Epithelial cell of umbilical artery (primary cell): Measurements from ENCODE around the gene CD300LF. TPM values are rescaled to one million over a fixed set of nuclear protein-coding genes. Genes with fewer than 3 reads are reported as not detected.

Experiments
- total RNA-seq: library from RNA; depleted of rRNA; stranded (reverse); fragments of >200 nt; gene quantifications from 2 replicates; pipeline ENCODE4 v1.2.3, GENCODE V29; 2014

Gene CD300LF
- not detected in 2 replicates for total RNA-seq

GRCh38 chr17:74712756-74713155 lies at the start of gene CD300LF:
TSS of gene CD300LF (minus strand) at chr17:74712923. CDS start at chr17:74712866, 57 bp downstream.

DNA sequence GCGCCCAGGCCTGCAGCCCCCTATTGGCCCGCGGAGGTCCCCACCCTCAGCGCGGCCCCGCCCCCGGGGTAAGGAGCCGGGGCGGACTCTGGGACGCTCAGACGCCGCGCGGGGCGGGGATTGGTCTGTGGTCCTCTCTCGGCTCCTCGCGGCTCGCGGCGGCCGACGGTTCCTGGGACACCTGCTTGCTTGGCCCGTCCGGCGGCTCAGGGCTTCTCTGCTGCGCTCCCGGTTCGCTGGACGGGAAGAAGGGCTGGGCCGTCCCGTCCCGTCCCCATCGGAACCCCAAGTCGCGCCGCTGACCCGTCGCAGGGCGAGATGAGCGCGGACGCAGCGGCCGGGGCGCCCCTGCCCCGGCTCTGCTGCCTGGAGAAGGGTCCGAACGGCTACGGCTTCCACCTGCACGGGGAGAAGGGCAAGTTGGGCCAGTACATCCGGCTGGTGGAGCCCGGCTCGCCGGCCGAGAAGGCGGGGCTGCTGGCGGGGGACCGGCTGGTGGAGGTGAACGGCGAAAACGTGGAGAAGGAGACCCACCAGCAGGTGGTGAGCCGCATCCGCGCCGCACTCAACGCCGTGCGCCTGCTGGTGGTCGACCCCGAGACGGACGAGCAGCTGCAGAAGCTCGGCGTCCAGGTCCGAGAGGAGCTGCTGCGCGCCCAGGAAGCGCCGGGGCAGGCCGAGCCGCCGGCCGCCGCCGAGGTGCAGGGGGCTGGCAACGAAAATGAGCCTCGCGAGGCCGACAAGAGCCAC lies 36.0 kb upstream of the CD300LF start, which contains the start of gene NHERF1:
NHERF1 (plus strand) TSS at position 100 of the 750 bp plus-strand sequence; CDS start at position 319, 219 bp downstream.

DNA sequence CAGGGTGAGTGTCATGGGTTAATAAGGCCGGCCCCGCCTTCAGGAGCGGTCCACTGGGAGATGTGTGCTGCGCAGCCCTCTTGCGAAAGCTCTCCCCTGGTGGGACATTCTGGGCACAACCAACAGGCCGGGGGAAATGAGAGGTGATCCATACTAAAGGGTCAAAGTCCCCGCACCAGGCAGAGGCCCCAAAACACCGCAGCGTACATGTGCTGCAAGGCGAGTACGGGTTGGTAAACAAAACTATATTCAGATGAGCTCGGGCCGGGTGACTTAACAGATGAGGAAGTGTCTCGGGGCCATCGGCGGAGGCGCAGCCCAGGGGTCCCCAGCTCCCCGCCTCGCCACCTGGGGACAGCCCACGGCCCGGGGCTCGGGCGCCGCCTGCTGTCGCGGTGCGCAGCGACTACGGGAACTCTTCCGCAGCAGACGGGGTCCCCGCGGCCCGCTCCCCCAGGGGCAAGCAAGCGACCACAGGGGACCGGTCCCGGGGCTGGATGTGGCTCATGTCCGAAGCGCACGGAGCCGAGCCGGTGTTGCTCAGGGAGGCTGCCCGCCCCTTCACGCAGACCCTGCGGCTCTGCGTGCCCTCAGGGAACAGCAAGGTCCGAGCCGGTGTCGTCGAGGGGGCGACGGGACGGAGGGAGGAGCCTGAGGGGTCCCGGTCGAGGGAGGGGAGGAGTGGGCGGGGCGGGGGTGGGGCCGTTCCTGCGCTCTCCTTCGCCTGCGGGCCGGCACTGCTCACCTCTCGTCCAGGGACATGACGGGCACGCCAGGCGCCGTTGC lies 24.0 kb upstream of the CD300LF start, which contains the start of gene RAB37:
RAB37 (plus strand) TSS at position 744 of the 786 bp plus-strand sequence; CDS start at position 761, 17 bp downstream.

Other genes starting within 250 kb of the CD300LF start
- gene CD300A, start 246.3 kb downstream of the CD300LF start, total RNA-seq = not detected in 2 replicates
- gene CD300LB, start 181.4 kb downstream of the CD300LF start, total RNA-seq = not detected in 2 replicates
- not detected in 2 replicates for gene CD300C, start 166.8 kb downstream of the CD300LF start, total RNA-seq
- gene CD300H, start 145.4 kb downstream of the CD300LF start, total RNA-seq = not detected in 2 replicates
- gene CD300LD, start 120.6 kb downstream of the CD300LF start, total RNA-seq = not detected in 2 replicates
- gene CD300E, start 89.2 kb downstream of the CD300LF start, total RNA-seq = not detected in 2 replicates
- gene RAB37, start 24.3 kb upstream of the CD300LF start, total RNA-seq = under 0.01 and 0.46 TPM in 2 replicates
- 12.7 and 14.9 TPM in 2 replicates for gene NHERF1, start 35.7 kb upstream of the CD300LF start, total RNA-seq
- 36.1 and 36.5 TPM in 2 replicates for gene NAT9, start 63.4 kb upstream of the CD300LF start, total RNA-seq
- gene GRIN2C, start 147.0 kb upstream of the CD300LF start, total RNA-seq = under 0.01 TPM in 1 of 2 replicates, not detected in the other
- gene FDXR, start 160.1 kb upstream of the CD300LF start, total RNA-seq = 56.5 and 64.3 TPM in 2 replicates
- gene FADS6, start 180.7 kb upstream of the CD300LF start, total RNA-seq = not detected in 2 replicates
- gene USH1G, start 210.3 kb upstream of the CD300LF start, total RNA-seq = not detected in 2 replicates
- not detected in 2 replicates for gene OTOP2, start 211.3 kb upstream of the CD300LF start, total RNA-seq
- gene OTOP3, start 223.0 kb upstream of the CD300LF start, total RNA-seq = not detected in 2 replicates